ENCODE results near the gene ZNF606. TPM values are rescaled to one million over a fixed set of nuclear protein-coding genes. Genes with fewer than 3 reads are reported as not detected.

Gene ZNF606
- total and polyA plus RNA-seq, 10 of the 15 experiments (the other 5 are each of a cell fraction or from before 2014, with no cell fraction given): 2.2 to 10.6 (median 7.6) TPM

GRCh38 chr19:58009666-58010301 lies 7.2 kb upstream of the ZNF606 start:
- ATAC-seq (no peak; the same call in 2 of the 3 replicates), FAIRE-seq (no peak), DNase-seq (ENCODE audit: low read depth, low spot score) (no peak)
- H3K4me1 ChIP-seq (ENCODE audit: control insufficient read depth, insufficient read depth, low read length): no peaks in the 10 kb centered on the region
- no peak overlapping the region for H3K9ac ChIP-seq (ENCODE audit: control insufficient read depth, insufficient read depth, low read length)
- intact Hi-C loops (cut with micrococcal nuclease; ENCODE audit: unreplicated experiment): no loop called here
- SMC1A ChIA-PET (ENCODE audit: uncharacterized antibody, unreplicated experiment): no interaction called here
- BruUV-seq (replicated peaks): no TSS peak
- no peaks in the 10 kb centered on the region for H3K36me3 ChIP-seq (ENCODE audit: control insufficient read depth in 2 of 2, insufficient read depth in 2 of 2, low read length in 1 of 2)
- CTCF ChIA-PET: no interaction called here
- H4K20me1 ChIP-seq (ENCODE audit: control insufficient read depth, insufficient read depth): no peaks in the 10 kb centered on the region
- peak overlapping the region; percentile 65 for H2AFZ ChIP-seq (ENCODE audit: control insufficient read depth, low read depth, low read length)
- H3K79me2 ChIP-seq (ENCODE audit: control insufficient read depth, insufficient read depth, low read length): no peaks in the 10 kb centered on the region
- 24% methylated on average over 41 of the region's 41 CpGs for WGBS (ENCODE audit: insufficient coverage, insufficient replicate concordance, low lambda C conversion rate, missing lambda C conversion rate)
- H3K27me3 ChIP-seq (replicated peaks in 1 of 2; ENCODE audit: control insufficient read depth in 2 of 2, insufficient read depth in 2 of 2, low read length in 1 of 2): no peaks in the 10 kb centered on the region
- in situ Hi-C loops (cut with MboI): no loop called here
- no peak overlapping the region for H3K27ac ChIP-seq (ENCODE audit: control insufficient read depth, insufficient read depth)
- H3K9me3 ChIP-seq (replicated peaks; ENCODE audit: control insufficient read depth, insufficient read depth, low read length): peaks cover 25% of the 10 kb centered on the region; the same call in 2 of the 3 replicates
- RAD21 ChIA-PET (ENCODE audit: unreplicated experiment): no interaction called here
- H3K4me2 ChIP-seq (ENCODE audit: control insufficient read depth, insufficient read depth): peak overlapping the region; percentile 68
- H3K4me3 ChIP-seq: peak overlapping the region; percentile 27; the same call in 1 of the 2 replicates
- POLR2A ChIA-PET: no interaction called here
- TF ChIP-seq JUND (IDR thresholded peaks at IDR 0.05; ENCODE audit: low read depth, low read length) (no peak), ZNF622 (IDR thresholded peaks at IDR 0.05) (no peak), HCFC1 (IDR thresholded peaks at IDR 0.05; ENCODE audit: low read length) (no peak), USF2 (IDR thresholded peaks at IDR 0.05; ENCODE audit: borderline replicate concordance, low read depth, low read length) (no peak), ZBTB40 (IDR thresholded peaks at IDR 0.05; ENCODE audit: borderline replicate concordance) (no peak), SREBF1 (IDR thresholded peaks at IDR 0.05; ENCODE audit: low read length) (no peak), TCF7 (IDR thresholded peaks at IDR 0.05; ENCODE audit: borderline replicate concordance) (no peak), MLLT1 (IDR thresholded peaks at IDR 0.05) (no peak), DPF2 (IDR thresholded peaks at IDR 0.05) (no peak), POLR2AphosphoS5 (IDR thresholded peaks at IDR 0.05; ENCODE audit: low read length) (no peak), ATF3 (IDR thresholded peaks at IDR 0.05; ENCODE audit: borderline replicate concordance, extremely low read depth, low read depth, low read length) (0 out of 2 replicates have a peak, but pooled peaks have one; percentile 27), FOS (IDR thresholded peaks at IDR 0.05; ENCODE audit: borderline replicate concordance, extremely low read depth, insufficient read length) (no peak), PRDM15 (CRISPR knock-in tag; IDR thresholded peaks at IDR 0.05) (no peak)

All from GM12878 (cell line).